CD4-positive, alpha-beta memory T cell (primary cell): ENCODE results near the gene CHDH. TPM values are rescaled to one million over a fixed set of nuclear protein-coding genes. Genes with fewer than 3 reads are reported as not detected.
A peak's percentile ranks its signal among the peaks of the same experiment; 100 is the strongest.

Experiments used
- CTCF ChIA-PET: fragments of 350-600 bp; sonication (Branson Sonifier 250); formaldehyde crosslinking; loops from one replicate; lab custom pipeline; 2021; ENCODE audit warnings: inconsistent platforms; ENCODE audit not compliant: partially characterized antibody; lab: Charles Lee
- POLR2A ChIA-PET: fragments of 350-600 bp; sonication (Branson Sonifier 250); formaldehyde crosslinking; loops from one replicate; lab custom pipeline; 2021; ENCODE audit not compliant: partially characterized antibody; lab: Charles Lee
- DNase-seq, 5 donors: peaks; one replicate each; pipeline versions ENCODE4 v3.0.0 to v3.0.0-alpha.2; 2020 to 2022; ENCODE audit warnings: mixed read lengths in 1 of 5
- H3K27ac ChIP-seq: one replicate; pipeline ENCODE4 v1.7.0; 2013; ENCODE audit warnings: low read depth, low read length
- H3K27me3 ChIP-seq: 2 replicates; pipeline ENCODE4 v1.7.0; 2013; ENCODE audit warnings: mild to moderate bottlenecking, low read length, moderate library complexity; ENCODE audit not compliant: insufficient read depth
- H3K36me3 ChIP-seq: 2 replicates; pipeline ENCODE4 v1.7.0; 2013; ENCODE audit warnings: mild to moderate bottlenecking, low read length, moderate library complexity; ENCODE audit not compliant: insufficient read depth
- H3K4me1 ChIP-seq: 2 replicates; pipeline ENCODE4 v1.7.0; 2013; ENCODE audit warnings: mild to moderate bottlenecking, low read length, moderate library complexity; ENCODE audit not compliant: insufficient read depth
- H3K4me3 ChIP-seq, 2 donors: one replicate each; pipeline ENCODE4 v1.7.0; 2013; ENCODE audit warnings: low read length in 2 of 2, mild to moderate bottlenecking in 1 of 2
- H3K9me3 ChIP-seq, 2 donors: one replicate each; pipeline ENCODE4 v1.7.0; 2013; ENCODE audit warnings: low read length in 2 of 2, control low read depth in 1 of 2; ENCODE audit not compliant: control insufficient read depth in 1 of 2
- H3K27ac Mint-ChIP-seq, 7 donors: one replicate each; pipeline ENCODE4 v1.8.0; 2020 to 2021; ENCODE audit warnings: mixed read lengths in 7 of 7, mild to moderate bottlenecking in 6 of 7, inconsistent platforms in 3 of 7, moderate library complexity in 3 of 7
- H3K27me3 Mint-ChIP-seq, 2 donors: one replicate each; pipeline ENCODE4 v1.8.0; 2020 to 2021; ENCODE audit warnings: mixed read lengths in 2 of 2
- H3K36me3 Mint-ChIP-seq, 2 donors: one replicate each; pipeline ENCODE4 v1.8.0; 2020 to 2021; ENCODE audit warnings: mixed read lengths in 2 of 2, inconsistent platforms in 1 of 2, mild to moderate bottlenecking in 1 of 2
- H3K4me1 Mint-ChIP-seq, 4 donors: one replicate each; pipeline ENCODE4 v1.8.0; 2020 to 2021; ENCODE audit warnings: mixed read lengths in 4 of 4, mild to moderate bottlenecking in 1 of 4
- H3K4me3 Mint-ChIP-seq, 8 donors: one replicate each; pipeline ENCODE4 v1.8.0; 2020 to 2021; ENCODE audit warnings: mixed read lengths in 8 of 8, mild to moderate bottlenecking in 7 of 8, moderate library complexity in 6 of 8, inconsistent platforms in 3 of 8
- H3K9me3 Mint-ChIP-seq, 8 donors: one replicate each; pipeline ENCODE4 v1.8.0; 2020 to 2021; ENCODE audit warnings: mixed read lengths in 8 of 8, mild to moderate bottlenecking in 5 of 8, inconsistent platforms in 3 of 8, moderate library complexity in 1 of 8
- intact Hi-C: fragments of 100-400 bp; cut with micrococcal nuclease; formaldehyde crosslinking; loops from one replicate; pipeline ENCODE4 v1.15.1; 2023
- polyA plus RNA-seq, 2 donors: library from polyadenylated mRNA; unstranded; fragments of 300-500 nt; fragmentation: Illumina TruSeq; gene quantifications; one replicate each; pipeline ENCODE4 v1.2.3, GENCODE V29; 2021
- total RNA-seq, 2 experiments: library from RNA; stranded (reverse); gene quantifications; one replicate each; pipeline ENCODE4 v1.2.3, GENCODE V29; 2021

Gene CHDH
- total RNA-seq (under 1 TPM; 0.23 to 0.47 TPM), polyA plus RNA-seq (under 1 TPM in 1 of 2 donors, not detected in 1; 0.67 TPM)

GRCh38 chr3:53846134-53846850 is at the start of gene CHDH, which contains the start of gene IL17RB:
CHDH (minus strand) TSS chr3:53846419; CDS start chr3:53824008, 22,411 bp downstream.
IL17RB (plus strand) TSS chr3:53846568; CDS start chr3:53846589, 21 bp downstream.
- Mint-ChIP-seq H3K4me1 (peaks cover 2 to 13% (median 7%) of the 10 kb centered on the region in 4 donors), H3K27ac (peak within 1 kb of the TSS in 3 of 7 donors; percentile 27 to 71 (median 63)), H3K4me3 (peak within 1 kb of the TSS; percentile 28 to 77 (median 68)), H3K27me3 (peaks cover 30 to 39% of the 10 kb centered on the region in 2 donors), H3K9me3 (no peaks in the 10 kb centered on the region), H3K36me3 (no peaks in the 10 kb centered on the region)
- CTCF ChIA-PET, result interaction anchor here (0.9 kb wide), 1 partner anchor 547 kb away, joined by 3 read pairs; no protein-coding TSS in a partner anchor
- POLR2A ChIA-PET, result interaction anchor here (1.1 kb wide), 1 partner anchor 9 kb away, joined by 4 read pairs; no protein-coding TSS in a partner anchor
- Histone ChIP-seq H3K27me3 (peaks cover 5% of the 10 kb centered on the region), H3K4me1 (no peaks in the 10 kb centered on the region), H3K9me3 (no peaks in the 10 kb centered on the region), H3K36me3 (no peaks in the 10 kb centered on the region), H3K27ac (no peak within 1 kb of the TSS), H3K4me3 (peak within 1 kb of the TSS in 1 of 2 donors; percentile 14)
- DNase-seq, result peak in 1 of 5 donors; percentile 6
- intact Hi-C loops, result no loop called here

- CTCF ChIA-PET, result interaction anchor here (0.9 kb wide), 1 partner anchor 11 kb away, joined by 3 read pairs; no protein-coding TSS in a partner anchor
These were observed 46.0 kb upstream of the CHDH start for GRCh38 chr3:53892286-53892637.

GRCh38 chr3:53891497-53892285 is 45.5 kb upstream of the CHDH start, which contains the start of gene SELENOK:
SELENOK (minus strand) TSS chr3:53891859.
- H3K4me3 ChIP-seq, result peak within 1 kb of the TSS; percentile 93 to 96
- ChIA-PET POLR2A (interaction anchor here (0.6 to 3.0 kb wide), 6 partner anchors 9 to 602 kb away, joined by 3 to 63 read pairs (median 5); partner anchors contain the start of genes ACTR8 and DCP1A), CTCF (interaction anchor here (0.9 to 1.0 kb wide), 2 partner anchors 10 to 11 kb away, joined by 3 to 4 read pairs; partner anchors contain the start of gene ACTR8)
- H3K4me3 Mint-ChIP-seq, result peak within 1 kb of the TSS; percentile 94 to 98 (median 97)
- H3K36me3 Mint-ChIP-seq, result peaks cover 17 to 35% of the 10 kb centered on the region in 2 donors
- H3K27ac ChIP-seq, result peak within 1 kb of the TSS; percentile 99
- H3K9me3 ChIP-seq, result no peaks in the 10 kb centered on the region
- peaks cover 5% of the 10 kb centered on the region for H3K36me3 ChIP-seq
- intact Hi-C loops, result loop anchor here (1.0 kb wide), 2 partner anchors 9 to 544 kb away; partner anchors contain the start of genes ACTR8 and DCP1A
- H3K27ac Mint-ChIP-seq, result peak within 1 kb of the TSS; percentile 96 to 99 (median 99)
- H3K4me1 Mint-ChIP-seq, result peaks cover 33 to 61% (median 48%) of the 10 kb centered on the region in 4 donors
- peaks cover 47% of the 10 kb centered on the region for H3K4me1 ChIP-seq
- no peaks in the 10 kb centered on the region for H3K9me3 Mint-ChIP-seq
- no peaks in the 10 kb centered on the region for H3K27me3 Mint-ChIP-seq
- peaks cover 6% of the 10 kb centered on the region for H3K27me3 ChIP-seq
- DNase-seq, result peak; percentile 95 to 99 (median 98)

More at GRCh38 chr3:53892286-53892637, 46.0 kb upstream of the CHDH start:
- Histone ChIP-seq H3K4me1 (peaks cover 43% of the 10 kb centered on the region), H3K9me3 (no peaks in the 10 kb centered on the region), H3K27me3 (peaks cover 6% of the 10 kb centered on the region), H3K36me3 (peaks cover 5% of the 10 kb centered on the region), H3K27ac (peak overlapping the region; percentile 99), H3K4me3 (peak overlapping the region in 1 of 2 donors; percentile 96)
- no peaks in the 10 kb centered on the region for H3K9me3 Mint-ChIP-seq
- H3K36me3 Mint-ChIP-seq, result peaks cover 12 to 31% of the 10 kb centered on the region in 2 donors
- peaks cover 2 to 3% of the 10 kb centered on the region in 2 donors for H3K27me3 Mint-ChIP-seq
- POLR2A ChIA-PET, result interaction anchor here (1.1 to 3.0 kb wide), 5 partner anchors 8 to 547 kb away, joined by 3 to 63 read pairs (median 5); partner anchors contain the start of genes ACTR8 and DCP1A
- intact Hi-C loops, result loop anchor here (1.0 kb wide), 1 partner anchor 545 kb away; the partner anchor contains the start of gene DCP1A
- H3K4me3 Mint-ChIP-seq, result peak overlapping the region; percentile 94 to 98 (median 97)
- H3K4me1 Mint-ChIP-seq, result peaks cover 30 to 59% (median 43%) of the 10 kb centered on the region in 4 donors
- no peak for DNase-seq
- peak overlapping the region; percentile 96 to 99 (median 99) for H3K27ac Mint-ChIP-seq

- ChIA-PET CTCF (interaction anchor here (1.0 kb wide), 1 partner anchor 9 kb away, joined by 4 read pairs; the partner anchor contains the start of gene ACTR8), POLR2A (interaction anchor here (0.6 to 3.0 kb wide), 5 partner anchors 9 to 601 kb away, joined by 3 to 63 read pairs (median 5); partner anchors contain the start of genes ACTR8 and DCP1A)
- Mint-ChIP-seq H3K27ac (peak overlapping the region; percentile 96 to 99 (median 99)), H3K36me3 (peaks cover 18 to 41% of the 10 kb centered on the region in 2 donors), H3K9me3 (no peaks in the 10 kb centered on the region), H3K27me3 (no peaks in the 10 kb centered on the region), H3K4me3 (peak overlapping the region; percentile 94 to 98 (median 97)), H3K4me1 (peaks cover 34 to 61% (median 48%) of the 10 kb centered on the region in 4 donors)
- intact Hi-C loops, result loop anchor here (1.0 kb wide), 1 partner anchor 9 kb away; the partner anchor contains the start of gene ACTR8
- H3K27me3 ChIP-seq, result no peaks in the 10 kb centered on the region
- H3K4me1 ChIP-seq, result peaks cover 47% of the 10 kb centered on the region
- peaks cover 6% of the 10 kb centered on the region for H3K36me3 ChIP-seq
- H3K27ac ChIP-seq, result peak overlapping the region; percentile 99
- H3K9me3 ChIP-seq, result no peaks in the 10 kb centered on the region
- DNase-seq, result peak; percentile 65 to 89 (median 75)
- H3K4me3 ChIP-seq, result peak overlapping the region; percentile 93 to 96
These were observed 44.7 kb upstream of the CHDH start for GRCh38 chr3:53890726-53891475.

GRCh38 chr3:53888232-53888631 is 42.0 kb upstream of the CHDH start:
- Histone ChIP-seq H3K36me3 (peaks cover 12% of the 10 kb centered on the region), H3K4me1 (peaks cover 47% of the 10 kb centered on the region), H3K9me3 (no peaks in the 10 kb centered on the region), H3K27me3 (no peaks in the 10 kb centered on the region), H3K27ac (no peak overlapping the region), H3K4me3 (no peak overlapping the region)
- ChIA-PET CTCF (no interaction called here), POLR2A (no interaction called here)
- intact Hi-C loops, result no loop called here
- no peak for DNase-seq
- Mint-ChIP-seq H3K27ac (peak overlapping the region in 1 of 7 donors; percentile 49), H3K9me3 (no peaks in the 10 kb centered on the region), H3K4me3 (peak overlapping the region in 4 of 8 donors; percentile 0 to 16 (median 13)), H3K4me1 (peaks cover 32 to 60% (median 48%) of the 10 kb centered on the region in 4 donors), H3K36me3 (peaks cover 21 to 54% of the 10 kb centered on the region in 2 donors), H3K27me3 (no peaks in the 10 kb centered on the region)

GRCh38 chr3:53887446-53887845 is 41.2 kb upstream of the CHDH start:
- Mint-ChIP-seq H3K4me3 (peak overlapping the region in 3 of 8 donors; percentile 11 to 36 (median 16)), H3K27ac (peak overlapping the region; percentile 3 to 77 (median 29)), H3K36me3 (peaks cover 21 to 58% of the 10 kb centered on the region in 2 donors), H3K4me1 (peaks cover 38 to 60% (median 51%) of the 10 kb centered on the region in 4 donors), H3K9me3 (peaks cover 0 to 1% (median 0%) of the 10 kb centered on the region in 8 donors), H3K27me3 (no peaks in the 10 kb centered on the region)
- ChIA-PET POLR2A (no interaction called here), CTCF (no interaction called here)
- no peak for DNase-seq
- Histone ChIP-seq H3K9me3 (no peaks in the 10 kb centered on the region), H3K36me3 (peaks cover 12% of the 10 kb centered on the region), H3K4me3 (no peak overlapping the region), H3K27me3 (no peaks in the 10 kb centered on the region), H3K27ac (no peak overlapping the region), H3K4me1 (peaks cover 46% of the 10 kb centered on the region)
- intact Hi-C loops, result no loop called here
